Measurements from ENCODE around the gene TP53INP2. TPM values are rescaled to one million over a fixed set of nuclear protein-coding genes. Genes with fewer than 3 reads are reported as not detected.

TP53INP2 gene
- total and polyA plus RNA-seq, 2 of the 13 experiments (the other 11 are each of a cell fraction or from before 2014, with no cell fraction given), result 5.2 to 18.8 TPM

DNA sequence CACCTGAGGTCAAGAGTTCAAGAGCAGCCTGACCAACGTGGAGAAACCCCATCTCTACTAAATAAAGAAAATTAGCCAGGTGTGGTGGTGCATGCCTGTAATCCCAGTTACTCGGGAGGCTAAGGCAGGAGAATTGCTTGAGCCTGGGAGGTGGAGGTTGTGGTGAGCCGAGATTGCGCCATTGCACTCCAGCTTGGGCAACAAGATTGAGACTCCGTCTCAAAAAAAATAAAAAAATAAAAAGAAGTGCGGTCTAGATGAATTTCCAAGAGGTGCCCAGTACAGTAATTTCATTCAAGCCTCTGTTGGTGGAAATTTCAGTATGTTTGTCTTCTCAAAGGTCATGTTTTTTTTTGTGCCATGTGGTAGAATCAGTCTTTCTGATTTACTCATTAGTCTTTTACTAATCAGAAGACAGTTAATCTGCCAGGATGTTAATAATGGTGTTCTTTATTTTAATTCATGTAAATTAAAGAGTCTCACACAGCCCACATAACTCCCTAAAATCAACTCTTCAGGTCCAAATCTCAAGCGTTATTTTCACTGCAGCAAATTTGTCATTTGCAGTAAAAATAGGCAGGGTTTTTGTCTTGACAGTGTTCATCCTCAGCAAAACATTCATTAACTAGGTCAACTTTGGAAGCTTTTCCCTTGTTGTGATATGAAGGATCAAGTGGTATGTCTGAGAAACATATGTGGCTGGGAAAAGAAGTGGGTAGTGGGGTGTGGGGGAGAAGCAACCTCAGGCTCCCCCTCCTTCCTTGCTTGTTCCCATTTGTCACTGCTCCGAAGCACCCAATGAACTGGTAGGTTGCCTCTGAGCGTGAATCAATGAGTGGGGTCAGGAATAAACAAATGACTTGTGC lies 13.3 kb downstream of the TP53INP2 start:
- peaks cover 3 to 21% of the 10 kb centered on the region in 2 experiments; a peak in 4 of 5 replicates for H3K36me3 ChIP-seq (replicated peaks in 1 of 2; ENCODE audit: control insufficient read depth in 1 of 2, insufficient read depth in 2 of 2, low read length in 2 of 2)
- DNase-seq (ENCODE audit: low spot score) (peak; percentile 90), ATAC-seq (peak; percentile 40), FAIRE-seq (no peak)
- CTCF ChIA-PET (ENCODE audit: low intra/inter-chr PET ratio, low total read pairs), result no interaction called here
- in situ Hi-C loops (cut with HindIII; ENCODE audit: extremely low pct_ligation_motif_present, low pct_unique_long_range_greater_than_20kb), result no loop called here
- H3K79me2 ChIP-seq (ENCODE audit: insufficient read depth, low read length), result no peaks in the 10 kb centered on the region
- BruUV-seq (replicated peaks), result no TSS peak
- H3K4me3 ChIP-seq (replicated peaks in 1 of 3; ENCODE audit: insufficient read depth in 1 of 3, low read depth in 2 of 3, low read length in 3 of 3), result peak overlapping the region in 2 of 3 experiments; percentile 2 to 12; a peak in 1 of 6 replicates
- no peaks in the 10 kb centered on the region for H3K9me3 ChIP-seq (ENCODE audit: low read length)
- peak overlapping the region; percentile 50 for H3K4me2 ChIP-seq (ENCODE audit: low read depth, low read length)
- H3K27ac ChIP-seq (ENCODE audit: extremely low read length, insufficient read depth, low read length), result peak overlapping the region; percentile 71
- H3K4me1 ChIP-seq (ENCODE audit: insufficient read depth, low read length), result peaks cover 71% of the 10 kb centered on the region
- H4K20me1 ChIP-seq (ENCODE audit: insufficient read depth, low read length), result no peaks in the 10 kb centered on the region
- intact Hi-C loops (cut with micrococcal nuclease; ENCODE audit: unreplicated experiment), result no loop called here
- peak overlapping the region; percentile 26 for H3K9ac ChIP-seq (ENCODE audit: insufficient read depth, low read depth, low read length)
- 20% methylated on average over 9 of the region's 9 CpGs for WGBS (ENCODE audit: low lambda C conversion rate)
- H2AFZ ChIP-seq (ENCODE audit: low read length), result no peak overlapping the region
- no peaks in the 10 kb centered on the region for H3K27me3 ChIP-seq (ENCODE audit: control insufficient read depth in 1 of 2, insufficient read depth in 2 of 2, low read length in 2 of 2)
- POLR2A ChIA-PET, result interaction anchor here (2.0 to 16.2 kb wide), 2 partner anchors 13 to 40 kb away, joined by 9 to 168 read pairs; partner anchors contain the start of genes PIGU and TP53INP2
- TF ChIP-seq RELA (CRISPR knock-in tag; IDR thresholded peaks at IDR 0.05), result no peak
- TF ChIP-seq TGIF2 (CRISPR knock-in tag; IDR thresholded peaks at IDR 0.05), result 0 out of 2 replicates have a peak, but pooled peaks have one; percentile 39
- no peak for TF ChIP-seq ZNF451 (CRISPR knock-in tag; IDR thresholded peaks at IDR 0.05)
- peak; percentile 61; the same call in 1 of the 2 replicates for TF ChIP-seq PITX1 (CRISPR knock-in tag; IDR thresholded peaks at IDR 0.05)
- TF ChIP-seq NFE2L1 (CRISPR knock-in tag; IDR thresholded peaks at IDR 0.05; ENCODE audit: borderline replicate concordance), result no peak
- TF ChIP-seq TP53 (CRISPR knock-in tag; conservative IDR thresholded peaks at IDR 0.05), result no peak
- no peak for TF ChIP-seq ZFAT (CRISPR knock-in tag; conservative IDR thresholded peaks at IDR 0.05)
- TF ChIP-seq GFI1 (CRISPR knock-in tag; IDR thresholded peaks at IDR 0.05; ENCODE audit: borderline replicate concordance), result peak; percentile 99
- TF ChIP-seq, protein P1, sequence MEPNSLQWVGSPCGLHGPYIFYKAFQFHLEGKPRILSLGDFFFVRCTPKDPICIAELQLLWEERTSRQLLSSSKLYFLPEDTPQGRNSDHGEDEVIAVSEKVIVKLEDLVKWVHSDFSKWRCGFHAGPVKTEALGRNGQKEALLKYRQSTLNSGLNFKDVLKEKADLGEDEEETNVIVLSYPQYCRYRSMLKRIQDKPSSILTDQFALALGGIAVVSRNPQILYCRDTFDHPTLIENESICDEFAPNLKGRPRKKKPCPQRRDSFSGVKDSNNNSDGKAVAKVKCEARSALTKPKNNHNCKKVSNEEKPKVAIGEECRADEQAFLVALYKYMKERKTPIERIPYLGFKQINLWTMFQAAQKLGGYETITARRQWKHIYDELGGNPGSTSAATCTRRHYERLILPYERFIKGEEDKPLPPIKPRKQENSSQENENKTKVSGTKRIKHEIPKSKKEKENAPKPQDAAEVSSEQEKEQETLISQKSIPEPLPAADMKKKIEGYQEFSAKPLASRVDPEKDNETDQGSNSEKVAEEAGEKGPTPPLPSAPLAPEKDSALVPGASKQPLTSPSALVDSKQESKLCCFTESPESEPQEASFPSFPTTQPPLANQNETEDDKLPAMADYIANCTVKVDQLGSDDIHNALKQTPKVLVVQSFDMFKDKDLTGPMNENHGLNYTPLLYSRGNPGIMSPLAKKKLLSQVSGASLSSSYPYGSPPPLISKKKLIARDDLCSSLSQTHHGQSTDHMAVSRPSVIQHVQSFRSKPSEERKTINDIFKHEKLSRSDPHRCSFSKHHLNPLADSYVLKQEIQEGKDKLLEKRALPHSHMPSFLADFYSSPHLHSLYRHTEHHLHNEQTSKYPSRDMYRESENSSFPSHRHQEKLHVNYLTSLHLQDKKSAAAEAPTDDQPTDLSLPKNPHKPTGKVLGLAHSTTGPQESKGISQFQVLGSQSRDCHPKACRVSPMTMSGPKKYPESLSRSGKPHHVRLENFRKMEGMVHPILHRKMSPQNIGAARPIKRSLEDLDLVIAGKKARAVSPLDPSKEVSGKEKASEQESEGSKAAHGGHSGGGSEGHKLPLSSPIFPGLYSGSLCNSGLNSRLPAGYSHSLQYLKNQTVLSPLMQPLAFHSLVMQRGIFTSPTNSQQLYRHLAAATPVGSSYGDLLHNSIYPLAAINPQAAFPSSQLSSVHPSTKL (CRISPR knock-in tag; IDR thresholded peaks at IDR 0.05), result peak; percentile 80
- peak; percentile 89 for TF ChIP-seq GATAD2A (CRISPR knock-in tag; IDR thresholded peaks at IDR 0.05)
- TF ChIP-seq JUNB (CRISPR knock-in tag; IDR thresholded peaks at IDR 0.05; ENCODE audit: borderline replicate concordance), result no peak
- no peak for TF ChIP-seq ZNF354B (CRISPR knock-in tag; IDR thresholded peaks at IDR 0.05)
- 0 out of 2 replicates have a peak, but pooled peaks have one; percentile 24 for TF ChIP-seq SPEN (CRISPR knock-in tag; IDR thresholded peaks at IDR 0.05; ENCODE audit: low read depth)
- TF ChIP-seq, protein P2, sequence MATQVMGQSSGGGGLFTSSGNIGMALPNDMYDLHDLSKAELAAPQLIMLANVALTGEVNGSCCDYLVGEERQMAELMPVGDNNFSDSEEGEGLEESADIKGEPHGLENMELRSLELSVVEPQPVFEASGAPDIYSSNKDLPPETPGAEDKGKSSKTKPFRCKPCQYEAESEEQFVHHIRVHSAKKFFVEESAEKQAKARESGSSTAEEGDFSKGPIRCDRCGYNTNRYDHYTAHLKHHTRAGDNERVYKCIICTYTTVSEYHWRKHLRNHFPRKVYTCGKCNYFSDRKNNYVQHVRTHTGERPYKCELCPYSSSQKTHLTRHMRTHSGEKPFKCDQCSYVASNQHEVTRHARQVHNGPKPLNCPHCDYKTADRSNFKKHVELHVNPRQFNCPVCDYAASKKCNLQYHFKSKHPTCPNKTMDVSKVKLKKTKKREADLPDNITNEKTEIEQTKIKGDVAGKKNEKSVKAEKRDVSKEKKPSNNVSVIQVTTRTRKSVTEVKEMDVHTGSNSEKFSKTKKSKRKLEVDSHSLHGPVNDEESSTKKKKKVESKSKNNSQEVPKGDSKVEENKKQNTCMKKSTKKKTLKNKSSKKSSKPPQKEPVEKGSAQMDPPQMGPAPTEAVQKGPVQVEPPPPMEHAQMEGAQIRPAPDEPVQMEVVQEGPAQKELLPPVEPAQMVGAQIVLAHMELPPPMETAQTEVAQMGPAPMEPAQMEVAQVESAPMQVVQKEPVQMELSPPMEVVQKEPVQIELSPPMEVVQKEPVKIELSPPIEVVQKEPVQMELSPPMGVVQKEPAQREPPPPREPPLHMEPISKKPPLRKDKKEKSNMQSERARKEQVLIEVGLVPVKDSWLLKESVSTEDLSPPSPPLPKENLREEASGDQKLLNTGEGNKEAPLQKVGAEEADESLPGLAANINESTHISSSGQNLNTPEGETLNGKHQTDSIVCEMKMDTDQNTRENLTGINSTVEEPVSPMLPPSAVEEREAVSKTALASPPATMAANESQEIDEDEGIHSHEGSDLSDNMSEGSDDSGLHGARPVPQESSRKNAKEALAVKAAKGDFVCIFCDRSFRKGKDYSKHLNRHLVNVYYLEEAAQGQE (IDR thresholded peaks at IDR 0.05; ENCODE audit: borderline replicate concordance in 1 of 2, low read depth in 1 of 2, low read length in 2 of 2), result 0 out of 4 replicates have a peak, but pooled peaks of 1 of the 2 experiments have one; percentile 23
- TF ChIP-seq, protein P3, sequence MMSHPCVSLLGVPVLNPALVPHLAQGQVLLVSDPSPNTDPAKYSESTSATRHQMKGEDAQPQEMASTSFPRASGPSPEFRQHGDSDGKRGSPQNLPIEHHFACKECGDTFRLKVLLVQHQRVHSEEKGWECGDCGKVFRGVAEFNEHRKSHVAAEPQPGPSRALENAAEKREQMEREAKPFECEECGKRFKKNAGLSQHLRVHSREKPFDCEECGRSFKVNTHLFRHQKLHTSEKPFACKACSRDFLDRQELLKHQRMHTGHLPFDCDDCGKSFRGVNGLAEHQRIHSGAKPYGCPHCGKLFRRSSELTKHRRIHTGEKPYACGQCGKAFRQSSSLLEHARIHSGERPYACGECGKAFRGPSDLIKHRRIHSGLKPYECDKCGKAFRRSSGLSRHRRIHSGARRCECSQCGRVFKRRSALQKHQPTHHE (CRISPR knock-in tag; IDR thresholded peaks at IDR 0.05; ENCODE audit: borderline replicate concordance), result no peak
